Upper lobe of right lung (tissue), 1 donor: ENCODE results near the gene TULP1. TPM values are rescaled to one million over a fixed set of nuclear protein-coding genes. Genes with fewer than 3 reads are reported as not detected.

Experiments used
- ATAC-seq: fragments of 200-7000 bp; cut with Tn5 transposase; one replicate; pipeline ENCODE4 v1.9.1; 2020; ENCODE audit warnings: mild to moderate bottlenecking, moderate library complexity
- DNase-seq: peaks from one replicate; pipeline ENCODE4 v3.0.0-alpha.2; 2020
- H3K27ac ChIP-seq: fragments of 200-600 bp; one replicate; pipeline ENCODE4 v1.8.0; 2022
- H3K27me3 ChIP-seq: fragments of 200-600 bp; one replicate; pipeline ENCODE4 v1.8.0; 2022; ENCODE audit warnings: mild to moderate bottlenecking
- H3K36me3 ChIP-seq: fragments of 200-600 bp; one replicate; pipeline ENCODE4 v1.8.0; 2022
- H3K4me1 ChIP-seq: fragments of 200-600 bp; one replicate; pipeline ENCODE4 v1.8.0; 2022
- H3K4me3 ChIP-seq: fragments of 200-600 bp; one replicate; pipeline ENCODE4 v1.8.0; 2022; ENCODE audit warnings: mild to moderate bottlenecking
- H3K9me3 ChIP-seq: fragments of 200-600 bp; one replicate; pipeline ENCODE4 v1.8.0; 2022
- intact Hi-C: fragments of 100-400 bp; cut with DNase I; formaldehyde crosslinking; loops from one replicate; pipeline ENCODE4 v1.11.0; 2022
- total RNA-seq: library from RNA; stranded (reverse); fragmentation: NEBNext Ultra II Directional; extraction: Animal tissue kit (Norgen Biotek cat#: 25700); gene quantifications from one replicate; pipeline ENCODE4 v1.2.1, GENCODE V29; 2021
- TF ChIP-seq, protein P1 (sequence below): fragments of 200-600 bp; IDR thresholded peaks from one replicate; pipeline ENCODE4 v1.8.0; 2022; ENCODE audit warnings: antibody characterized with exemption
- donor health status: DM: no; HTN: yes; CAD: no; lungs with severe emphysema.

Gene TULP1
- total RNA-seq, 1 donor from 2014 or later = not detected

GRCh38 chr6:35477028-35477427 lies 35.7 kb downstream of the TULP1 start:
- ATAC-seq (no peak), DNase-seq (no peak)
- intact Hi-C loops = no loop called here
- H3K4me1 ChIP-seq = no peaks in the 10 kb centered on the region
- no peak overlapping the region for H3K27ac ChIP-seq
- H3K9me3 ChIP-seq = no peaks in the 10 kb centered on the region
- no peak overlapping the region for H3K4me3 ChIP-seq
- no peaks in the 10 kb centered on the region for H3K27me3 ChIP-seq
- TF ChIP-seq, protein P1, sequence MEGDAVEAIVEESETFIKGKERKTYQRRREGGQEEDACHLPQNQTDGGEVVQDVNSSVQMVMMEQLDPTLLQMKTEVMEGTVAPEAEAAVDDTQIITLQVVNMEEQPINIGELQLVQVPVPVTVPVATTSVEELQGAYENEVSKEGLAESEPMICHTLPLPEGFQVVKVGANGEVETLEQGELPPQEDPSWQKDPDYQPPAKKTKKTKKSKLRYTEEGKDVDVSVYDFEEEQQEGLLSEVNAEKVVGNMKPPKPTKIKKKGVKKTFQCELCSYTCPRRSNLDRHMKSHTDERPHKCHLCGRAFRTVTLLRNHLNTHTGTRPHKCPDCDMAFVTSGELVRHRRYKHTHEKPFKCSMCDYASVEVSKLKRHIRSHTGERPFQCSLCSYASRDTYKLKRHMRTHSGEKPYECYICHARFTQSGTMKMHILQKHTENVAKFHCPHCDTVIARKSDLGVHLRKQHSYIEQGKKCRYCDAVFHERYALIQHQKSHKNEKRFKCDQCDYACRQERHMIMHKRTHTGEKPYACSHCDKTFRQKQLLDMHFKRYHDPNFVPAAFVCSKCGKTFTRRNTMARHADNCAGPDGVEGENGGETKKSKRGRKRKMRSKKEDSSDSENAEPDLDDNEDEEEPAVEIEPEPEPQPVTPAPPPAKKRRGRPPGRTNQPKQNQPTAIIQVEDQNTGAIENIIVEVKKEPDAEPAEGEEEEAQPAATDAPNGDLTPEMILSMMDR = no peak
- H3K36me3 ChIP-seq = peaks cover 23% of the 10 kb centered on the region

DNA sequence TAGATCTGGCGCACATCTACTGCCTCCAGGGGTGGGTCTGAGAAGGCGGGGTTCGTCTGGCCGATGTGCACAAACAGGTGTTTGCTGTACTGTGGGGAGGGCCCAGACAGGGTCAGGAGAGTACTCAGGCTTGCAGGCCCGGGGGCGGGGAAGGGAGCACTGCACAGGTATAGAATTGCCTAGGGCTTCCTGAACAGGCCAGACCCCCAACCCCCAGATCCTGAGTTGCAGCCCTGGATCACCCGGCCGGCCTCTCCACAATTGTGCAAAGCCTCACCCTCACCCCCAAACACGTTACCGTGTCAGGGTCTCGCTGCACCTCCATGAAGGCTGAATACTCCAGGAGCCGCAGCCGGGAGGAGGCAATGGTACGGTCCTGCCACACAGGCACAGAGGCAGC lies 36.7 kb downstream of the TULP1 start:
- Histone ChIP-seq H3K27ac (no peak overlapping the region), H3K36me3 (peaks cover 34% of the 10 kb centered on the region), H3K4me3 (no peak overlapping the region), H3K9me3 (no peaks in the 10 kb centered on the region), H3K27me3 (no peaks in the 10 kb centered on the region), H3K4me1 (peaks cover 4% of the 10 kb centered on the region)
- ATAC-seq (no peak), DNase-seq (no peak)
- TF ChIP-seq, protein P1 = no peak
- intact Hi-C loops = no loop called here

- Histone ChIP-seq H3K36me3 (peaks cover 38% of the 10 kb centered on the region), H3K4me1 (peaks cover 8% of the 10 kb centered on the region), H3K4me3 (no peak overlapping the region), H3K27me3 (no peaks in the 10 kb centered on the region), H3K27ac (no peak overlapping the region), H3K9me3 (no peaks in the 10 kb centered on the region)
- intact Hi-C loops = no loop called here
- TF ChIP-seq, protein P1 = no peak
- ATAC-seq (no peak), DNase-seq (no peak)
Measured at GRCh38 chr6:35475573-35475972, 37.1 kb downstream of the TULP1 start.

- no peak for DNase-seq
- ATAC-seq = no peak
- TF ChIP-seq, protein P1 = no peak
Measured at GRCh38 chr6:35474942-35475570, 37.6 kb downstream of the TULP1 start.

DNA sequence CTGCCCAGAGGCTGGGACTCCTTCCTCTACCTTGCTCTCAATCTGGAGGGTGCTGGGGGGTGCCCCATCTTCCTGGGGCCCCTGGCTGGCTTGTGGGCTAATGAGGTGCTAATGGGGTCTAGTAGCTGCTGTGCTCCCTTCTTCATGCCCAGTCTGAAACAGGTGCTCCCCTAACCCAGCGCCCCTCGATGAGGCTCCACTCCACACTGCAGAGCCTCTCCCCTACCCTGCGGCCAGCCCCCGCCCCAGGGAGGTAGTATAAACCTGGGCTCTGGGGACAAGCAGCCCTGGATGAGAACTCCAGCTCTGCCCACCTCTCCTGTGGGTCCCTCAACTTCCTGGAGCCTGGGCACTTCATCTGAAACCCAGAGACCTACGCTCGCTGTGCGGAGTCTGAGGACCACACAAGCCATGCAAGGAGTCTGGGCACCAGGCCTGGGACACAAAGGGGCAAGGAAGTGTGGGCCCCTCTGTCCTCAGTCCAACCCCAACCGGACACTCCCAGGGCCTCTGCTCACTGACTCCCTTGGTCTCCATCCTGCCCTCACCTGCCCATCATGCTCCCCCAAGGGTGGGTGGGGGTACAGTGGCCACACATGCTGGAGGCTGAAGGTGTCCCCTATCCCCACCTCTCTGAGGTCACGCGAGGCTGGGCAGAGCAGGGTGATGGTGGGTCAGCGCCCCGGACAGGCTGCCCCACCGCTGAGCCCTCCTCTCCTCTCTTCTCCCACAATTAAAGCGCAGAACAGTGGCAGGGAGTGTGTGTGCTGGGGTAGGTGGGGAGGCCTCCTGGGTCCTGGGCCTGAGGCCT lies 38.4 kb downstream of the TULP1 start:
- Histone ChIP-seq H3K4me1 (peaks cover 16% of the 10 kb centered on the region), H3K36me3 (peaks cover 49% of the 10 kb centered on the region), H3K27ac (no peak overlapping the region), H3K27me3 (no peaks in the 10 kb centered on the region), H3K4me3 (no peak overlapping the region), H3K9me3 (no peaks in the 10 kb centered on the region)
- peak; percentile 3 for ATAC-seq
- TF ChIP-seq, protein P1 = no peak
- no peak for DNase-seq
- intact Hi-C loops = no loop called here

More at GRCh38 chr6:35474942-35475570, 37.6 kb downstream of the TULP1 start:
- Histone ChIP-seq H3K4me3 (no peak overlapping the region), H3K9me3 (no peaks in the 10 kb centered on the region), H3K36me3 (peaks cover 43% of the 10 kb centered on the region), H3K4me1 (peaks cover 12% of the 10 kb centered on the region), H3K27ac (no peak overlapping the region), H3K27me3 (no peaks in the 10 kb centered on the region)
- intact Hi-C loops = no loop called here
